Endothelial cell of umbilical vein (primary cell): ENCODE data around the gene MYADM. TPM values are rescaled to one million over a fixed set of nuclear protein-coding genes. Genes with fewer than 3 reads are reported as not detected.

Experiments used
- BruUV-seq: library from RNA; stranded (reverse); fragments of 400-500 nt; replicated peaks from 2 replicates; lab custom pipeline; 2021; lab: Mats Ljungman, UMichigan
- CTCF ChIA-PET: fragments of 300-600, 350-600 bp; sonication (Branson Sonifier 250); formaldehyde crosslinking; loops from one replicate; lab custom pipeline; 2021; ENCODE audit warnings: antibody characterized with exemption, inconsistent platforms; lab: Charles Lee
- POLR2A ChIA-PET: fragments of 300-600, 350-600 bp; sonication (Branson Sonifier 250); formaldehyde crosslinking; loops from one replicate; lab custom pipeline; 2021; ENCODE audit warnings: antibody characterized with exemption, inconsistent platforms; lab: Charles Lee
- DNase-seq: peaks from one replicate; pipeline ENCODE4 v3.0.0-alpha.2; 2011; ENCODE audit warnings: low read depth, low spot score
- FAIRE-seq: peaks from 2 replicates; lab custom pipeline; 2011; peaks lifted over from hg19 to GRCh38; lab: Jason Lieb, UNC
- H2AFZ ChIP-seq: 2 replicates; pipeline ENCODE4 v1.6.0; 2012; ENCODE audit warnings: low read depth, low read length, control low read depth, inconsistent platforms
- H3K27ac ChIP-seq: 2 replicates; pipeline ENCODE4 v1.5.1; 2011; ENCODE audit warnings: low read depth, mild to moderate bottlenecking, control low read depth, low read length, moderate library complexity; ENCODE audit not compliant: insufficient read depth
- H3K27me3 ChIP-seq, 2 experiments: 2 replicates each; pipeline versions ENCODE4 v1.6.0 to v1.6.1; 2011; ENCODE audit warnings: low read length in 2 of 2, mixed read lengths in 1 of 2; ENCODE audit not compliant: control insufficient read depth in 2 of 2, insufficient read depth in 2 of 2
- H3K36me3 ChIP-seq, 2 experiments: 2 replicates in 1 of 2; 3 replicates in 1 of 2; pipeline ENCODE4 v1.5.1; 2011; ENCODE audit warnings: low read length in 2 of 2, mild to moderate bottlenecking in 1 of 2, moderate library complexity in 1 of 2; ENCODE audit not compliant: control insufficient read depth in 2 of 2, insufficient read depth in 2 of 2; ENCODE audit errors: extremely low read depth in 1 of 2
- H3K4me1 ChIP-seq: 3 replicates; pipeline ENCODE4 v1.5.1; 2011; ENCODE audit warnings: mild to moderate bottlenecking, low read length; ENCODE audit not compliant: control insufficient read depth, insufficient read depth; ENCODE audit errors: extremely low read depth
- H3K4me2 ChIP-seq: 2 replicates; pipeline ENCODE4 v1.6.1; 2011; ENCODE audit warnings: low read length, control low read depth, mixed read lengths; ENCODE audit not compliant: insufficient read depth
- H3K4me3 ChIP-seq, 3 experiments: fragments of 200-600 bp in 1 of 3; sonication (generic), shearing (Covaris generic) in 1 of 3; replicated peaks in 1 of 3; 2 replicates each; pipeline ENCODE4 v1.5.1; 2011 to 2016; ENCODE audit warnings: control low read depth in 3 of 3, low read length in 3 of 3, mild to moderate bottlenecking in 2 of 3, inconsistent platforms in 1 of 3, low read depth in 1 of 3, moderate library complexity in 1 of 3; ENCODE audit not compliant: insufficient read depth in 1 of 3
- H3K79me2 ChIP-seq: 2 replicates; pipeline ENCODE4 v1.6.0; 2012; ENCODE audit warnings: low read length, inconsistent platforms; ENCODE audit not compliant: control insufficient read depth, insufficient read depth
- H3K9ac ChIP-seq: replicated peaks from 2 replicates; pipeline ENCODE3; 2011; ENCODE audit warnings: low read length, control low read depth; ENCODE audit not compliant: insufficient read depth; ENCODE audit errors: extremely low read depth
- H3K9me1 ChIP-seq: replicated peaks from 3 replicates; pipeline ENCODE4 v1.6.0; 2011; ENCODE audit warnings: mild to moderate bottlenecking, low read length; ENCODE audit not compliant: control insufficient read depth, insufficient read depth; ENCODE audit errors: extremely low read depth
- H3K9me3 ChIP-seq: replicated peaks from 2 replicates; pipeline ENCODE4 v1.5.1; 2012; ENCODE audit warnings: low read length, inconsistent platforms; ENCODE audit not compliant: control insufficient read depth, insufficient read depth
- H4K20me1 ChIP-seq: replicated peaks from 2 replicates; pipeline ENCODE3; 2011; ENCODE audit warnings: mild to moderate bottlenecking, low read length; ENCODE audit not compliant: control insufficient read depth, insufficient read depth; ENCODE audit errors: extremely low read depth
- EZH2 ChIP-seq: IDR thresholded peaks from 2 replicates; pipeline ENCODE4 v1.6.1; 2012; ENCODE audit warnings: borderline replicate concordance, low read depth, mild to moderate bottlenecking, moderate library complexity, low read length, inconsistent platforms; ENCODE audit not compliant: severe bottlenecking
- FOS ChIP-seq: IDR thresholded peaks from 2 replicates; pipeline ENCODE4 v1.6.1; 2011; ENCODE audit warnings: mild to moderate bottlenecking, low read length, moderate library complexity, borderline replicate concordance; ENCODE audit not compliant: insufficient read depth
- GATA2 ChIP-seq: IDR thresholded peaks from 2 replicates; pipeline ENCODE4 v1.7.0; 2011; ENCODE audit warnings: low read depth, mild to moderate bottlenecking, moderate library complexity, mixed read lengths, low read length; ENCODE audit not compliant: insufficient read length, insufficient read depth
- JUN ChIP-seq: IDR thresholded peaks from 2 replicates; pipeline ENCODE4 v1.6.1; 2011; ENCODE audit warnings: borderline replicate concordance, low read depth; ENCODE audit not compliant: insufficient read length, insufficient read depth
- MYC ChIP-seq: IDR thresholded peaks from one replicate; pipeline ENCODE4 v1.6.1; 2011; ENCODE audit warnings: mild to moderate bottlenecking, low read depth, low read length
- POLR2A ChIP-seq: IDR thresholded peaks from 2 replicates; pipeline ENCODE4 v1.6.1; 2012; ENCODE audit warnings: low read depth, mild to moderate bottlenecking, control low read depth, low read length
- POLR2AphosphoS5 ChIP-seq: IDR thresholded peaks from 2 replicates; pipeline ENCODE4 v1.6.1; 2012; ENCODE audit warnings: low read depth, mild to moderate bottlenecking, control low read depth, low read length, moderate library complexity; ENCODE audit not compliant: insufficient read depth
- dilution Hi-C: fragments of 300-500 bp; cut with MboI; formaldehyde crosslinking; loops from one replicate; pipeline ENCODE4 v1.15.0; 2019; ENCODE audit warnings: low sequenced_read_pairs; ENCODE audit not compliant: extremely low pct_ligation_motif_present
- intact Hi-C: fragments of 100-400 bp; cut with micrococcal nuclease; formaldehyde crosslinking; loops from one replicate; pipeline ENCODE4 v1.10.0; 2022
- polyA plus RNA-seq, 4 experiments: library from polyadenylated mRNA; depleted of rRNA in 3 of 4; stranded (reverse) in 3 of 4; unstranded in 1 of 4; fragments of >200 nt; gene quantifications; 2 replicates each; pipeline versions ENCODE4 v1.2.1 to v1.2.3, GENCODE V29; 2011 to 2012; ENCODE audit warnings: missing spikeins in 1 of 4
- total RNA-seq: library from RNA; stranded (reverse); gene quantifications from 2 replicates; pipeline ENCODE4 v1.2.3, GENCODE V29; 2021
- TF ChIP-seq, protein P1 (sequence below): IDR thresholded peaks from 2 replicates; pipeline ENCODE4 v1.6.1; 2011; ENCODE audit not compliant: insufficient read depth, insufficient read length
- TF ChIP-seq, protein P2 (sequence below), 2 donors: IDR thresholded peaks; 1 replicate in 1 of 2; 2 replicates in 1 of 2; pipeline ENCODE4 v1.5.1; 2011; ENCODE audit warnings: low read length in 2 of 2, mild to moderate bottlenecking in 2 of 2, moderate library complexity in 2 of 2, control low read depth in 1 of 2, inconsistent platforms in 1 of 2, low read depth in 1 of 2; ENCODE audit not compliant: insufficient read depth in 1 of 2; ENCODE audit errors: extremely low read depth in 1 of 2

Gene MYADM
- total and polyA plus RNA-seq, 2 donors (not counting 3 experiments of a cell fraction or from before 2014, with no cell fraction given): 100 to 133 TPM

DNA sequence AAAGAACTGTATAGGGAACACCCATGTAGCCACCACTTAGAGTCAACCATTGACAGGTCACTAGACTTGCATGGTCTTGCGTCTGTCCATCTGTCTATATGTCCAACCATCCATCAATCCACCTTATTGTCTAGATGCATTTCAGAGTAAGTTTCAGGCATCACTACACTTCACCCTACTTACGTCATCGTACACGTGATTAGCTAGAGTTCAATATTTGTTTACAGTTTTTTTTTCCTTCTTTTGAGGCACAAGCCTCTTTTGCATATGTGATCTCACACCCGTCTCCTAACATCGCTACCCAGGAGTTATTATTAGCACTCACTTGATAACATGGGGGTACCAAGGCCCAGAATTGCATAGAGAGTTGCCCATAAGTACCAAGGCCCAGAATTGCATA, 48.3 kb downstream of the MYADM start:
- no peak overlapping the region for H3K4me3 ChIP-seq
- DNase-seq: no peak
- CTCF ChIA-PET: interaction anchor here (0.7 to 1.4 kb wide), 2 partner anchors 22 to 108 kb away, joined by 3 read pairs; no protein-coding TSS in a partner anchor

DNA sequence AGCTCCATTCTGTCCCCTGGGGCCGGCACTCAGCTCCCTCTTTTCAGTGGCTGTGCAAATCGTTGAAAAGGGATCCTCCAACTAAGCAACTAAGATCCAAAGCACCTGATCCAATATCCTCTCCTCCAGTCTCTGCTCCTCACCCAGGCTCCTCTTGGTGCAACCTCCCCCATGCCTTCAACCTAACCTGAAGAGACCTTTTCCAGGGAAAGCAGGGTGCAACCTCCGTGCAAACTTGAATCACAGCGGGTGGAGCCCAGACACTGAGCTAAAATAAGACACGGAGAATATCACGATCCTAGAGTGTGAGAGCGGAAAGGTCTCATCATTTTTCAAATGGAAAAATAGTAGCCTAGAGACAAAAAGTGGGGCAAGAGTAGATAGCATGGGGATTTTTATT, 49.7 kb downstream of the MYADM start:
- no peak overlapping the region for H3K27ac ChIP-seq
- no peak overlapping the region for H3K9ac ChIP-seq
- no peak overlapping the region for H3K4me3 ChIP-seq
- intact Hi-C loops: no loop called here
- H3K4me1 ChIP-seq: no peaks in the 10 kb centered on the region
- FAIRE-seq: no peak
- H3K36me3 ChIP-seq: no peaks in the 10 kb centered on the region
- H3K79me2 ChIP-seq: no peaks in the 10 kb centered on the region
- H3K9me3 ChIP-seq: no peaks in the 10 kb centered on the region
- no peak overlapping the region for H2AFZ ChIP-seq
- TF ChIP-seq GATA2 (no peak), FOS (no peak), JUN (no peak), EZH2 (no peak), POLR2A (no peak), MYC (no peak), POLR2AphosphoS5 (no peak)
- TF ChIP-seq, protein P1, sequence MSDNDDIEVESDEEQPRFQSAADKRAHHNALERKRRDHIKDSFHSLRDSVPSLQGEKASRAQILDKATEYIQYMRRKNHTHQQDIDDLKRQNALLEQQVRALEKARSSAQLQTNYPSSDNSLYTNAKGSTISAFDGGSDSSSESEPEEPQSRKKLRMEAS: no peak
- TF ChIP-seq, protein P2, sequence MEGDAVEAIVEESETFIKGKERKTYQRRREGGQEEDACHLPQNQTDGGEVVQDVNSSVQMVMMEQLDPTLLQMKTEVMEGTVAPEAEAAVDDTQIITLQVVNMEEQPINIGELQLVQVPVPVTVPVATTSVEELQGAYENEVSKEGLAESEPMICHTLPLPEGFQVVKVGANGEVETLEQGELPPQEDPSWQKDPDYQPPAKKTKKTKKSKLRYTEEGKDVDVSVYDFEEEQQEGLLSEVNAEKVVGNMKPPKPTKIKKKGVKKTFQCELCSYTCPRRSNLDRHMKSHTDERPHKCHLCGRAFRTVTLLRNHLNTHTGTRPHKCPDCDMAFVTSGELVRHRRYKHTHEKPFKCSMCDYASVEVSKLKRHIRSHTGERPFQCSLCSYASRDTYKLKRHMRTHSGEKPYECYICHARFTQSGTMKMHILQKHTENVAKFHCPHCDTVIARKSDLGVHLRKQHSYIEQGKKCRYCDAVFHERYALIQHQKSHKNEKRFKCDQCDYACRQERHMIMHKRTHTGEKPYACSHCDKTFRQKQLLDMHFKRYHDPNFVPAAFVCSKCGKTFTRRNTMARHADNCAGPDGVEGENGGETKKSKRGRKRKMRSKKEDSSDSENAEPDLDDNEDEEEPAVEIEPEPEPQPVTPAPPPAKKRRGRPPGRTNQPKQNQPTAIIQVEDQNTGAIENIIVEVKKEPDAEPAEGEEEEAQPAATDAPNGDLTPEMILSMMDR (IDR thresholded peaks at IDR 0.05; ENCODE audit: extremely low read depth in 1 of 2, insufficient read depth in 1 of 2, low read depth in 1 of 2, low read length in 2 of 2): no peak
- H3K9me1 ChIP-seq: no peaks in the 10 kb centered on the region
- ChIA-PET CTCF (interaction anchor here (1.0 to 1.6 kb wide), 4 partner anchors 10 to 124 kb away, joined by 3 read pairs; no protein-coding TSS in a partner anchor), POLR2A (no interaction called here)
- H3K4me2 ChIP-seq: no peak overlapping the region
- no peaks in the 10 kb centered on the region for H4K20me1 ChIP-seq
- dilution Hi-C loops: no loop called here
- H3K27me3 ChIP-seq: no peaks in the 10 kb centered on the region
- no peak for DNase-seq
- no TSS peak for BruUV-seq

More for the DNA sequence above, 48.3 kb downstream of the MYADM start:
- BruUV-seq: no TSS peak
- no peak for FAIRE-seq
- H2AFZ ChIP-seq: no peak overlapping the region
- POLR2A ChIA-PET: no interaction called here
- H3K4me1 ChIP-seq: no peaks in the 10 kb centered on the region
- no peaks in the 10 kb centered on the region for H3K9me3 ChIP-seq
- H3K9me1 ChIP-seq: no peaks in the 10 kb centered on the region
- no peak overlapping the region for H3K4me2 ChIP-seq
- H3K36me3 ChIP-seq: no peaks in the 10 kb centered on the region
- no peak overlapping the region for H3K27ac ChIP-seq
- no peaks in the 10 kb centered on the region for H3K79me2 ChIP-seq
- dilution Hi-C loops (no loop called here), intact Hi-C loops (no loop called here)
- H3K9ac ChIP-seq: no peak overlapping the region
- no peaks in the 10 kb centered on the region for H4K20me1 ChIP-seq
- H3K27me3 ChIP-seq: peaks cover 0 to 3% of the 10 kb centered on the region in 2 experiments
- no peak for TF ChIP-seq GATA2
- TF ChIP-seq POLR2AphosphoS5: no peak
- TF ChIP-seq POLR2A: no peak
- TF ChIP-seq, protein P1: no peak
- TF ChIP-seq JUN: no peak
- no peak for TF ChIP-seq EZH2
- no peak for TF ChIP-seq MYC
